ENCODE data around the gene SLC24A3. TPM values are rescaled to one million over a fixed set of nuclear protein-coding genes. Genes with fewer than 3 reads are reported as not detected.

The SLC24A3 gene
- total RNA-seq, 1 experiment from 2014 or later: 46.0 TPM

DNA sequence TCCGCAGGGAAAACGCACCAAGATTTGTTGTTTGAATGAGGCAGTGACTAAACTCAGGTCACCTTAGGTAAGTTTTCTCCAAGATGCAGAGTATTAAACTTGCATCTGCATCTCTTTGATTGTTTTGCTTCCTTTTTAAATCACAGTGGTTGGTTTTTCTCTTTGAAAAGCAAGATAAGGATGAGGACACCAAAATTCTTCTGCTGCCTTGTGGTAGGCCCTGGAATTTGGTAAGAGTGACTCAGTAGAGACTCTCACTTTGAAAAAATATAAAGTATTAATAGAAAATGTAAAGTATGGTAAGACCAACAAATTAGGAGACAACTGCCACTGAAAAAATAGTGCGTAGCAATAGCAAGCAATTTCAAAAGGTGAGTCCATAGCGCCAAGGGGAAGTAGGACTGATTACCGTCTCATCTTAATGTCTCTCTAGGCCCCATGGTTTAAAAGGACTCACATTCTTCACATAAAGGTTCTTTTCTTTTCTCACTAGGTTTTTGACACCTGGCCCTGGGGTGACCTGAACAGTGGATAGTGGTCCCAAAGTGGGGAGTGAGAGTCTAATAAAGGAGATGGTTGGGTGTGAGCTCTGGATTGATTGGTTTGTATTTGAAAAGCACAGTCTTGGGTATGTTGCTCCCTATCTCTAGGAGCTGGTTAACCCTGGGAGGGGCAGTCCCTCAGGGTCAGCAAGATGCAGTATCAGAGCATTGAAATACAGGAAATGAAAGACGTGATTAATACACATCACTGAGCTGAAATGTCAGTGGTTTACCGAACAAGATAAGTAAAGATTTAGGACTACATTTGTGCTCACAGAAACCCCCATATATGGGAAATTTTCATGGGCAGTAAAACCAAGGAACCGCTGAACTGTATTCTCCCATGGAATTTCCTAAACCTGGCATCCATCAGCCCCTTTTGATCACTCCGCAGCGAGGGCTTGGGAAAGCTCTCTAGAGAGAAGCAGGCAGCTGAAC, 221.2 kb downstream of the SLC24A3 start:
- BruUV-seq (replicated peaks): no TSS peak
- Histone ChIP-seq H3K4me3 (ENCODE audit: low read depth, low read length, poor library complexity, severe bottlenecking) (no peak overlapping the region), H3K27ac (ENCODE audit: low read depth, low read length, poor library complexity, severe bottlenecking) (no peak overlapping the region), H3K27me3 (replicated peaks; ENCODE audit: insufficient read depth, low read depth, low read length, poor library complexity) (no peaks in the 10 kb centered on the region), H3K4me1 (ENCODE audit: insufficient read depth, low read length, poor library complexity, severe bottlenecking) (peaks cover 25% of the 10 kb centered on the region), H3K9me3 (ENCODE audit: low read depth, low read length, poor library complexity, severe bottlenecking) (no peaks in the 10 kb centered on the region), H3K36me3 (ENCODE audit: insufficient read depth, low read length, poor library complexity, severe bottlenecking) (no peaks in the 10 kb centered on the region)
- ChIA-PET POLR2A (ENCODE audit: low non-redundant PET) (no interaction called here), CTCF (interaction anchor here (0.6 kb wide), 1 partner anchor 229 kb away, joined by 6 read pairs; no protein-coding TSS in a partner anchor)
- TF ChIP-seq EZH2 (IDR thresholded peaks at IDR 0.05; ENCODE audit: borderline replicate concordance, low read depth, low read length, poor library complexity, severe bottlenecking): no peak
- TF ChIP-seq, protein P1, sequence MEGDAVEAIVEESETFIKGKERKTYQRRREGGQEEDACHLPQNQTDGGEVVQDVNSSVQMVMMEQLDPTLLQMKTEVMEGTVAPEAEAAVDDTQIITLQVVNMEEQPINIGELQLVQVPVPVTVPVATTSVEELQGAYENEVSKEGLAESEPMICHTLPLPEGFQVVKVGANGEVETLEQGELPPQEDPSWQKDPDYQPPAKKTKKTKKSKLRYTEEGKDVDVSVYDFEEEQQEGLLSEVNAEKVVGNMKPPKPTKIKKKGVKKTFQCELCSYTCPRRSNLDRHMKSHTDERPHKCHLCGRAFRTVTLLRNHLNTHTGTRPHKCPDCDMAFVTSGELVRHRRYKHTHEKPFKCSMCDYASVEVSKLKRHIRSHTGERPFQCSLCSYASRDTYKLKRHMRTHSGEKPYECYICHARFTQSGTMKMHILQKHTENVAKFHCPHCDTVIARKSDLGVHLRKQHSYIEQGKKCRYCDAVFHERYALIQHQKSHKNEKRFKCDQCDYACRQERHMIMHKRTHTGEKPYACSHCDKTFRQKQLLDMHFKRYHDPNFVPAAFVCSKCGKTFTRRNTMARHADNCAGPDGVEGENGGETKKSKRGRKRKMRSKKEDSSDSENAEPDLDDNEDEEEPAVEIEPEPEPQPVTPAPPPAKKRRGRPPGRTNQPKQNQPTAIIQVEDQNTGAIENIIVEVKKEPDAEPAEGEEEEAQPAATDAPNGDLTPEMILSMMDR (conservative IDR thresholded peaks at IDR 0.05; ENCODE audit: low read depth, low read length): no peak
- DNase-seq (ENCODE audit: low spot score): no peak
- intact Hi-C loops (cut with micrococcal nuclease; ENCODE audit: unreplicated experiment): no loop called here

DNA sequence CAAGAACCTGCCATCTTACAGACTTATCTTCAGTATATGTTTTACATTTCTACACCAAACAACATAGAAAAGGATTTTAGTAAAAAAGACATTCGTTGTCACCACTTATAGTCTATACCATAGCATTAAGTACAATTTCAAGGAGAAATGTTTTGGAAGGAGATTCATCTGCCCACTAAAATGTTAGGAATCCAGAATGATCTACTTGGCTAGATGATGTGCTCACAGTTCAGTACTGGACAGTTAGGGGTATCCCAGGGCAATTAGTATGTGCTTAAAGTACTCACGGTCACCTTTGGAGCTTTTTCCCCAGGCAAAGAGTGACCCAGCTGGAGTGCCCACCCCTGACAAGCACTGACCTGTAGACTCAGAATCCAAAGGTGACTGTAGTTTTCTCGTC, 222.9 kb downstream of the SLC24A3 start:
- no peaks in the 10 kb centered on the region for H3K36me3 ChIP-seq (ENCODE audit: insufficient read depth, low read length, poor library complexity, severe bottlenecking)
- no TSS peak for BruUV-seq (replicated peaks)
- CTCF ChIA-PET: no interaction called here
- intact Hi-C loops (cut with micrococcal nuclease; ENCODE audit: unreplicated experiment): no loop called here
- no peaks in the 10 kb centered on the region for H3K9me3 ChIP-seq (ENCODE audit: low read depth, low read length, poor library complexity, severe bottlenecking)
- no peak overlapping the region for H3K27ac ChIP-seq (ENCODE audit: low read depth, low read length, poor library complexity, severe bottlenecking)
- no peaks in the 10 kb centered on the region for H3K27me3 ChIP-seq (replicated peaks; ENCODE audit: insufficient read depth, low read depth, low read length, poor library complexity)
- no peak for DNase-seq (ENCODE audit: low spot score)
- no peak overlapping the region for H3K4me3 ChIP-seq (ENCODE audit: low read depth, low read length, poor library complexity, severe bottlenecking)
- TF ChIP-seq, protein P1 (conservative IDR thresholded peaks at IDR 0.05; ENCODE audit: low read depth, low read length): no peak
- no peak for TF ChIP-seq EZH2 (IDR thresholded peaks at IDR 0.05; ENCODE audit: borderline replicate concordance, low read depth, low read length, poor library complexity, severe bottlenecking)
- POLR2A ChIA-PET (ENCODE audit: low non-redundant PET): no interaction called here
- peaks cover 9% of the 10 kb centered on the region for H3K4me1 ChIP-seq (ENCODE audit: insufficient read depth, low read length, poor library complexity, severe bottlenecking)

DNA sequence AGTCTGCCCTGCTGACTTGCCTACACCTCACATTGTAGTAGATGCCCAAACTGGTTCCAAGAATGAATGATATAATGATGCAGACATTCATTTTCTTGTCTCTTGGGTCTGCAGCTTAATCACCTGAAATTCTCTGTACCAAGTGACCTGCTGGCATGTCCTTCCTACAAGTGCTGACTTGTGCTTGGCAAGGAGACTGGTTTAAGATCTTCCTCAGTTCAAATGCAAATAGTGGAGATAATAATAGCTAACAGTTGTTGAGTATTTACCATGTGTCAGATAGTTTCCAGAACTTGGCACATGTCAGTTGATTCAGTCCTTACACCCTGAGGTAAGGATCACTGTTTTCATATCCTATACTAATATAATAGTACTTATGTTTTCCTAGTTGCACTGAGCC, 223.4 kb downstream of the SLC24A3 start:
- ChIA-PET POLR2A (ENCODE audit: low non-redundant PET) (no interaction called here), CTCF (no interaction called here)
- TF ChIP-seq EZH2 (IDR thresholded peaks at IDR 0.05; ENCODE audit: borderline replicate concordance, low read depth, low read length, poor library complexity, severe bottlenecking): no peak
- TF ChIP-seq, protein P1 (conservative IDR thresholded peaks at IDR 0.05; ENCODE audit: low read depth, low read length): no peak
- no peaks in the 10 kb centered on the region for H3K36me3 ChIP-seq (ENCODE audit: insufficient read depth, low read length, poor library complexity, severe bottlenecking)
- H3K9me3 ChIP-seq (ENCODE audit: low read depth, low read length, poor library complexity, severe bottlenecking): no peaks in the 10 kb centered on the region
- no TSS peak for BruUV-seq (replicated peaks)
- no peak overlapping the region for H3K27ac ChIP-seq (ENCODE audit: low read depth, low read length, poor library complexity, severe bottlenecking)
- no peak for DNase-seq (ENCODE audit: low spot score)
- H3K4me3 ChIP-seq (ENCODE audit: low read depth, low read length, poor library complexity, severe bottlenecking): no peak overlapping the region
- intact Hi-C loops (cut with micrococcal nuclease; ENCODE audit: unreplicated experiment): no loop called here
- peaks cover 9% of the 10 kb centered on the region for H3K4me1 ChIP-seq (ENCODE audit: insufficient read depth, low read length, poor library complexity, severe bottlenecking)
- no peaks in the 10 kb centered on the region for H3K27me3 ChIP-seq (replicated peaks; ENCODE audit: insufficient read depth, low read depth, low read length, poor library complexity)
